Smooth muscle cell (in vitro differentiated cells): Measurements from ENCODE around the gene OGDH. TPM values are rescaled to one million over a fixed set of nuclear protein-coding genes. Genes with fewer than 3 reads are reported as not detected.
"Not testable (repeated sequence)": the region's sequence is repeated elsewhere in the genome, so short reads cannot be mapped to it uniquely, and the experiment has no call there.

Source experiments
- DNase-seq: peaks from one replicate; lab custom pipeline; 2025; ENCODE audit not compliant: unreplicated experiment; lab: John Stamatoyannopoulos, UW
- H2AFZ ChIP-seq: fragments of 200-600 bp; sonication (generic); 2 replicates; pipeline ENCODE4 v1.6.0; 2016; ENCODE audit warnings: antibody characterized with exemption, low read depth, mild to moderate bottlenecking
- H3F3A ChIP-seq: fragments of 200-600 bp; sonication (generic); 2 replicates; pipeline ENCODE4 v1.6.0; 2017; ENCODE audit warnings: antibody characterized with exemption, low read depth
- H3K27ac ChIP-seq: fragments of 200-600 bp; sonication (generic); 2 replicates; pipeline ENCODE4 v1.5.1; 2016; ENCODE audit warnings: low read depth, mild to moderate bottlenecking
- H3K27me3 ChIP-seq: fragments of 200-600 bp; sonication (generic); 2 replicates; pipeline ENCODE4 v1.6.1; 2016; ENCODE audit warnings: low read depth, mild to moderate bottlenecking
- H3K36me3 ChIP-seq: fragments of 200-600 bp; sonication (generic); 2 replicates; pipeline ENCODE4 v1.5.1; 2016; ENCODE audit warnings: low read depth
- H3K4me1 ChIP-seq: fragments of 200-600 bp; sonication (generic); 2 replicates; pipeline ENCODE4 v1.5.1; 2016; ENCODE audit warnings: low read depth
- H3K4me2 ChIP-seq: fragments of 200-600 bp; sonication (generic); 2 replicates; pipeline ENCODE4 v1.6.0; 2016; ENCODE audit warnings: mild to moderate bottlenecking
- H3K4me3 ChIP-seq: fragments of 200-600 bp; sonication (generic); 2 replicates; pipeline ENCODE4 v1.5.1; 2016; ENCODE audit warnings: mild to moderate bottlenecking
- H3K79me2 ChIP-seq: fragments of 200-600 bp; sonication (generic); 2 replicates; pipeline ENCODE4 v1.6.0; 2016; ENCODE audit warnings: low read depth, mild to moderate bottlenecking
- H3K9ac ChIP-seq: fragments of 200-600 bp; sonication (generic); 2 replicates; pipeline ENCODE4 v1.6.0; 2016; ENCODE audit warnings: low read depth
- H3K9me3 ChIP-seq: fragments of 200-600 bp; sonication (generic); replicated peaks from 2 replicates; pipeline ENCODE4 v1.5.1; 2016; ENCODE audit warnings: low read depth
- H4K20me1 ChIP-seq: fragments of 200-600 bp; sonication (generic); 2 replicates; pipeline ENCODE4 v1.6.0; 2016; ENCODE audit warnings: low read depth
- WGBS: methylation state at CpG from one replicate; pipeline ENCODE4 v1.1.7; 2016; ENCODE audit warnings: low lambda C conversion rate; 5-methylcytosine and 5-hydroxymethylcytosine counted together
- polyA plus RNA-seq: library from polyadenylated mRNA; unstranded; fragments of >200 nt; fragmentation: Nextera tagmentation; extraction: Ambion mirVana; gene quantifications from 2 replicates; pipeline ENCODE4 v1.2.1, GENCODE V29; 2016
- total RNA-seq: library from RNA; depleted of rRNA; stranded (reverse); fragments of >200 nt; gene quantifications from 2 replicates; pipeline ENCODE4 v1.2.3, GENCODE V29; 2014
- TF ChIP-seq, protein P1 (sequence below): fragments of 200-600 bp; sonication (generic); IDR thresholded peaks from 2 replicates; pipeline ENCODE4 v1.5.1; 2017; ENCODE audit warnings: borderline replicate concordance, mild to moderate bottlenecking, antibody characterized with exemption; ENCODE audit not compliant: insufficient read depth, poor library complexity, severe bottlenecking

OGDH gene
- total and polyA plus RNA-seq, 2 experiments from 2014 or later = 32.6 to 34.2 TPM

DNA sequence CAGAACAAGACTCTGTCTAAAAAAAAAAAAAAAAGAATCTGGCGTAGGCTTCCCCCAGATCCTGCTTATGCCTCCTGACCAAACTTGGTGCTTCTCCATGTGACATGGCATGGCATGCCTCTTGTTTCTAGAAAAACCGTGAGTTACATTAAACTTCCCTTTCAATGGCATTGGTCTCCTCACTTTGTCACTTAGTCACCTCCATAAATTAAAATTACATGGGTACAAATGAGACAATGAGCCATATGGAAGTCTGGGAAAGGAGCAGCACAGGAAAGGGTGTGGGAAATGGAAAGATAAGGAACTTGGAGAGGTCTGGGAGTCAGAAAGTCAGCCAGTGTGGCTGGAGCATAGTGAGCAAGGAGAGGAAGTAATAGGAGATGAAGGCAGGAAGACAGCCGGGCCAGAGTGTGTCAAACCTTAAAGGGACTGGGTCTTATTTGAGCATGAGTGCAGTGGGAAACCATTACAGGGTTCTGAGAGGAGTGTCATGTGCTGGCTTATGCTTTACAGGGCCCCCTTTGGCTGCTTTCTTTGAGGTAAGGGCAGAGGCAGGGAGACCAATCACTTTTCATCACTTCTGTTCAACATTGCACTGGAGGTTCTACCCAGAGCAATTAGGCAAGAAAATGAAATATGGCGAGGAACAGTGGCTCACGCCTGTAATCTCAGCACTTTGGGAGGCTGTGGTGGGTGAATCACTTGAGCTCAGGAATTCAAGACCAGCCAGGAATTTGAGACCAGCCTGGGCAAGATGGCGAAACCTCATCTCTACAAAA, 120.9 kb downstream of the OGDH start:
- Histone ChIP-seq H3K4me2 (peak overlapping the region; percentile 27), H2AFZ (no peak overlapping the region), H3K27me3 (no peaks in the 10 kb centered on the region), H3K9ac (peak overlapping the region; percentile 15), H3K4me3 (no peak overlapping the region), H3F3A (no peaks in the 10 kb centered on the region), H3K79me2 (no peaks in the 10 kb centered on the region), H3K9me3 (no peaks in the 10 kb centered on the region), H3K4me1 (no peaks in the 10 kb centered on the region), H3K27ac (peak overlapping the region; percentile 82), H3K36me3 (no peaks in the 10 kb centered on the region), H4K20me1 (no peaks in the 10 kb centered on the region)
- no peak for DNase-seq
- TF ChIP-seq, protein P1, sequence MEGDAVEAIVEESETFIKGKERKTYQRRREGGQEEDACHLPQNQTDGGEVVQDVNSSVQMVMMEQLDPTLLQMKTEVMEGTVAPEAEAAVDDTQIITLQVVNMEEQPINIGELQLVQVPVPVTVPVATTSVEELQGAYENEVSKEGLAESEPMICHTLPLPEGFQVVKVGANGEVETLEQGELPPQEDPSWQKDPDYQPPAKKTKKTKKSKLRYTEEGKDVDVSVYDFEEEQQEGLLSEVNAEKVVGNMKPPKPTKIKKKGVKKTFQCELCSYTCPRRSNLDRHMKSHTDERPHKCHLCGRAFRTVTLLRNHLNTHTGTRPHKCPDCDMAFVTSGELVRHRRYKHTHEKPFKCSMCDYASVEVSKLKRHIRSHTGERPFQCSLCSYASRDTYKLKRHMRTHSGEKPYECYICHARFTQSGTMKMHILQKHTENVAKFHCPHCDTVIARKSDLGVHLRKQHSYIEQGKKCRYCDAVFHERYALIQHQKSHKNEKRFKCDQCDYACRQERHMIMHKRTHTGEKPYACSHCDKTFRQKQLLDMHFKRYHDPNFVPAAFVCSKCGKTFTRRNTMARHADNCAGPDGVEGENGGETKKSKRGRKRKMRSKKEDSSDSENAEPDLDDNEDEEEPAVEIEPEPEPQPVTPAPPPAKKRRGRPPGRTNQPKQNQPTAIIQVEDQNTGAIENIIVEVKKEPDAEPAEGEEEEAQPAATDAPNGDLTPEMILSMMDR = no peak
- WGBS = 18% methylated on average over 6 of the region's 6 CpGs

- Histone ChIP-seq H3K9me3 (no peaks in the 10 kb centered on the region), H3K9ac (no peak overlapping the region), H3K27ac (peak overlapping the region; percentile 82), H3K4me3 (no peak overlapping the region), H3K4me1 (no peaks in the 10 kb centered on the region), H3K36me3 (no peaks in the 10 kb centered on the region), H3K27me3 (no peaks in the 10 kb centered on the region), H2AFZ (no peak overlapping the region), H3F3A (no peaks in the 10 kb centered on the region), H4K20me1 (no peaks in the 10 kb centered on the region), H3K4me2 (peak overlapping the region; percentile 37), H3K79me2 (no peaks in the 10 kb centered on the region)
- DNase-seq = no peak
- TF ChIP-seq, protein P1 = no peak
- WGBS = 100% methylated on average over 1 of the region's 1 CpG
Observed at GRCh38 chr7:44727937-44728262, 121.5 kb downstream of the OGDH start.

DNA sequence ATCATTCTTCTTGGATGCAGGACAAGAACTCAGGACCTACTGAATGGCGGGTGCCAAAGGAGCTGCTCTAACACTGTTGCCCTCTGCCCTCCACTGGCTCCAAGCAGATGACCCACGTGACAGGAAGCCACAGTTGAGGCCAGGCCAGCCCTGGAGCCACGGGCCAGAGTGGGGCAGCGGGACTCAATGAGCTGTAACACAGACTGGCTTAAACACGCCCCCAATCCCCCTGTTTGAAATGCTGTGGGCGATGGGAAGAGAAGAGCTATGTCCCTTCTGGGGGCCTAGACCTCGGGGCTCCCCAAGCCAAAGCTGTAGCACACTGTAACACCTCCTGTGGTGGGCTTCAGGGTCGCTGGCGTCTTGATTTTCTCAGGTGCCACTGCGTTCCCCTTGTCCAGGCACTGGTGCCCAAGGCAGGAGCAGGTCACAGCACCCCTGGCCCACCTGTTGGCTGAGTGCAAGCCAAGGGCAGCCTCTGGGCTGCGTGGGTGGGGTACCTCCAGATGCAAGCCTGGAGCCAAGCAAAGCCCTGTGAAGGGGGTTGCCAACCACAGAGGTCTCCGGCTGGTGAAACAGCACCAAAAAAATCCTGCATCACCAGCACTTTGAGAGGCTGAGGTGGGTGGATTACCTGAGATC, 123.6 kb downstream of the OGDH start:
- DNase-seq = no peak
- no peaks in the 10 kb centered on the region for H4K20me1 ChIP-seq
- no peak overlapping the region for H3K27ac ChIP-seq
- H3K9me3 ChIP-seq = no peaks in the 10 kb centered on the region
- no peaks in the 10 kb centered on the region for H3K36me3 ChIP-seq
- no peak overlapping the region for H3K4me2 ChIP-seq
- H3K4me3 ChIP-seq = no peak overlapping the region
- no peak overlapping the region for H3K9ac ChIP-seq
- no peaks in the 10 kb centered on the region for H3F3A ChIP-seq
- H3K4me1 ChIP-seq = no peaks in the 10 kb centered on the region
- 90% methylated on average over 12 of the region's 12 CpGs for WGBS
- TF ChIP-seq, protein P1 = no peak
- no peaks in the 10 kb centered on the region for H3K27me3 ChIP-seq
- no peak overlapping the region for H2AFZ ChIP-seq
- no peaks in the 10 kb centered on the region for H3K79me2 ChIP-seq

- not testable (repeated sequence) for H3K4me2 ChIP-seq, H3K4me1 ChIP-seq, H3K27me3 ChIP-seq, H3K79me2 ChIP-seq, H3K9ac ChIP-seq, H3K9me3 ChIP-seq, H3F3A ChIP-seq, DNase-seq, H3K4me3 ChIP-seq, H4K20me1 ChIP-seq, H2AFZ ChIP-seq, H3K36me3 ChIP-seq
- peak overlapping the region; percentile 99 for H3K27ac ChIP-seq
- 68% methylated on average over 6 of the region's 6 CpGs for WGBS
Observed at GRCh38 chr7:44732971-44733370, 126.5 kb downstream of the OGDH start.
